Measurements from ENCODE around the gene ACTL8.

GRCh38 chr1:17853241-17853935 is 98.3 kb downstream of the ACTL8 start:
- no peak for TF ChIP-seq CTCF (IDR thresholded peaks at IDR 0.05)
- no peak for TF ChIP-seq POLR2A (IDR thresholded peaks at IDR 0.05)

Measured in heart left ventricle (tissue), 13 donors.